ENCODE measurements around the gene ADAMTS3. TPM values are rescaled to one million over a fixed set of nuclear protein-coding genes. Genes with fewer than 3 reads are reported as not detected.

ADAMTS3 gene
- total RNA-seq, 2 donors from 2014 or later, result 1.2 to 2.8 TPM

GRCh38 chr4:72569719-72570235 is 756 bp upstream of the ADAMTS3 start:
- no peaks in the 10 kb centered on the region for H3K27me3 ChIP-seq
- H3K9me3 ChIP-seq, result no peaks in the 10 kb centered on the region
- no peaks in the 10 kb centered on the region for H3K36me3 ChIP-seq
- H3K4me3 ChIP-seq, result peak overlapping the region; percentile 49 to 59
- no peak for DNase-seq (ENCODE audit: low spot score)
- H3K4me1 ChIP-seq, result peaks cover 0 to 8% of the 10 kb centered on the region in 2 donors
- no peak for TF ChIP-seq CTCF (IDR thresholded peaks at IDR 0.05)
- peak overlapping the region; percentile 70 to 79 for H3K27ac ChIP-seq

GRCh38 chr4:72567821-72568675 is 973 bp downstream of the ADAMTS3 start:
- H3K36me3 ChIP-seq, result no peaks in the 10 kb centered on the region
- peak in 1 of 2 donors; percentile 40 for TF ChIP-seq CTCF (IDR thresholded peaks at IDR 0.05)
- peaks cover 0 to 8% of the 10 kb centered on the region in 2 donors for H3K4me1 ChIP-seq
- peak; percentile 78 for DNase-seq (ENCODE audit: low spot score)
- peak overlapping the region; percentile 70 to 79 for H3K27ac ChIP-seq
- no peaks in the 10 kb centered on the region for H3K9me3 ChIP-seq
- H3K27me3 ChIP-seq, result no peaks in the 10 kb centered on the region
- peak overlapping the region; percentile 49 to 59 for H3K4me3 ChIP-seq

GRCh38 chr4:72567036-72567435 is 2.0 kb downstream of the ADAMTS3 start:
- DNase-seq (ENCODE audit: low spot score), result no peak
- no peak for TF ChIP-seq CTCF (IDR thresholded peaks at IDR 0.05)
- no peaks in the 10 kb centered on the region for H3K9me3 ChIP-seq
- peaks cover 0 to 8% of the 10 kb centered on the region in 2 donors for H3K4me1 ChIP-seq
- no peaks in the 10 kb centered on the region for H3K36me3 ChIP-seq
- H3K27me3 ChIP-seq, result no peaks in the 10 kb centered on the region
- H3K4me3 ChIP-seq, result no peak overlapping the region
- H3K27ac ChIP-seq, result no peak overlapping the region

GRCh38 chr4:72566464-72566972 is 2.5 kb downstream of the ADAMTS3 start:
- H3K4me3 ChIP-seq, result no peak overlapping the region
- TF ChIP-seq CTCF (IDR thresholded peaks at IDR 0.05), result no peak
- no peak for DNase-seq (ENCODE audit: low spot score)
- H3K27me3 ChIP-seq, result no peaks in the 10 kb centered on the region
- no peak overlapping the region for H3K27ac ChIP-seq
- no peaks in the 10 kb centered on the region for H3K36me3 ChIP-seq
- no peaks in the 10 kb centered on the region for H3K9me3 ChIP-seq
- H3K4me1 ChIP-seq, result peaks cover 0 to 8% of the 10 kb centered on the region in 2 donors

- TF ChIP-seq CTCF (IDR thresholded peaks at IDR 0.05), result no peak
Measured at GRCh38 chr4:72564789-72565188, 4.2 kb downstream of the ADAMTS3 start.

More at GRCh38 chr4:72564789-72565188, 4.2 kb downstream of the ADAMTS3 start:
- no peaks in the 10 kb centered on the region for H3K36me3 ChIP-seq
- H3K4me3 ChIP-seq, result no peak overlapping the region
- no peak overlapping the region for H3K27ac ChIP-seq
- DNase-seq (ENCODE audit: low spot score), result no peak
- H3K27me3 ChIP-seq, result no peaks in the 10 kb centered on the region
- H3K9me3 ChIP-seq, result no peaks in the 10 kb centered on the region
- H3K4me1 ChIP-seq, result peaks cover 0 to 6% of the 10 kb centered on the region in 2 donors

All from right atrium auricular region (tissue), 2 donors.